Esophagus squamous epithelium (tissue), 4 donors: ENCODE data around the gene MAP2K3.

Experiments
- POLR2A ChIP-seq, 4 donors: fragments of 450-650 bp; IDR thresholded peaks; one replicate each; pipeline ENCODE4 v1.6.1; 2017; ENCODE audit warnings: antibody characterized with exemption in 4 of 4, mild to moderate bottlenecking in 4 of 4, moderate library complexity in 3 of 4
- TF ChIP-seq, protein P1 (sequence below), 6 experiments: fragments of 450-650 bp in 4 of 6; fragments of 200-600 bp in 2 of 6; sonication (generic) in 2 of 6; IDR thresholded peaks; one replicate each; pipeline ENCODE4 v1.5.1; 2016 to 2019; ENCODE audit warnings: antibody characterized with exemption in 6 of 6, mild to moderate bottlenecking in 4 of 6, moderate library complexity in 4 of 6

- TF ChIP-seq, protein P1, sequence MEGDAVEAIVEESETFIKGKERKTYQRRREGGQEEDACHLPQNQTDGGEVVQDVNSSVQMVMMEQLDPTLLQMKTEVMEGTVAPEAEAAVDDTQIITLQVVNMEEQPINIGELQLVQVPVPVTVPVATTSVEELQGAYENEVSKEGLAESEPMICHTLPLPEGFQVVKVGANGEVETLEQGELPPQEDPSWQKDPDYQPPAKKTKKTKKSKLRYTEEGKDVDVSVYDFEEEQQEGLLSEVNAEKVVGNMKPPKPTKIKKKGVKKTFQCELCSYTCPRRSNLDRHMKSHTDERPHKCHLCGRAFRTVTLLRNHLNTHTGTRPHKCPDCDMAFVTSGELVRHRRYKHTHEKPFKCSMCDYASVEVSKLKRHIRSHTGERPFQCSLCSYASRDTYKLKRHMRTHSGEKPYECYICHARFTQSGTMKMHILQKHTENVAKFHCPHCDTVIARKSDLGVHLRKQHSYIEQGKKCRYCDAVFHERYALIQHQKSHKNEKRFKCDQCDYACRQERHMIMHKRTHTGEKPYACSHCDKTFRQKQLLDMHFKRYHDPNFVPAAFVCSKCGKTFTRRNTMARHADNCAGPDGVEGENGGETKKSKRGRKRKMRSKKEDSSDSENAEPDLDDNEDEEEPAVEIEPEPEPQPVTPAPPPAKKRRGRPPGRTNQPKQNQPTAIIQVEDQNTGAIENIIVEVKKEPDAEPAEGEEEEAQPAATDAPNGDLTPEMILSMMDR (IDR thresholded peaks at IDR 0.05), result no peak
- no peak for TF ChIP-seq POLR2A (IDR thresholded peaks at IDR 0.05)
Measured at GRCh38 chr17:21353326-21354010, 69.0 kb downstream of the MAP2K3 start.
